HG03066 (cell line): Measurements from ENCODE around the gene JSRP1.

Experiments
- ATAC-seq: cut with Tn5 transposase; IDR thresholded peaks from one replicate; pipeline ENCODE4 v1.9.1; 2021; ENCODE audit warnings: low read depth; ENCODE audit not compliant: unreplicated experiment

Gene JSRP1

DNA sequence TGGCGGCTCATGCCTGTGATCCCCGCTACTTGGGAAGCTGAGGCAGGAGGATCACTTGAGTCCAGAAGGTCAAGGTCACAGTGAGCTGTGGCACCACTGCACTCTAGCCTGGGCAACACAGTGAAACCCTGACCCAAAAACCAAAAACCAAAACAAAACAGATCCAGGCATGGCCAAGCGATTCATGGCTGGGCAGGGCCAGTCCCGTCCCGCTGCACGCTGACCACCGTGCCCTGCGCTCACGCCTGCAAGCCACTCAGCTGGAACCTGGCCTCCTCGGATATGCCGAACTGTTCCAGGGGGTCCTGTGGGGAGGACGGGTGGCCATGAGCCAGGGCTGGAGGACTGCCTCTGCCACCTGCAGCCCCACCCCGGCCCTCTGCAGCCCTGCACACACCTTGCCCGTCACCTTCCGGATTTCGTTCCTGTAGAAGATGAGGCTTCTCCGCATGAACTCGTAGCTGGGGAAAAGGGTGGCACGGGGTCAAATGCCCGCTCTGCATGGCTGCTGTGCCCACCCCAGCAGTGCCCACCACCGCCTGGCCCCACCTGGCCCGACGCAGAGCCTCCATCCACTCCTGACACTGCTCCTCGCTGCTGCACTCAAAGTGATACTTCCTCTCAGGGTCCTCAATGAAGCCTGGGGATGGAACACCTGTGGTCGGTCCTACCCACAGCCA, 22.5 kb downstream of the JSRP1 start:
- no peak for ATAC-seq

DNA sequence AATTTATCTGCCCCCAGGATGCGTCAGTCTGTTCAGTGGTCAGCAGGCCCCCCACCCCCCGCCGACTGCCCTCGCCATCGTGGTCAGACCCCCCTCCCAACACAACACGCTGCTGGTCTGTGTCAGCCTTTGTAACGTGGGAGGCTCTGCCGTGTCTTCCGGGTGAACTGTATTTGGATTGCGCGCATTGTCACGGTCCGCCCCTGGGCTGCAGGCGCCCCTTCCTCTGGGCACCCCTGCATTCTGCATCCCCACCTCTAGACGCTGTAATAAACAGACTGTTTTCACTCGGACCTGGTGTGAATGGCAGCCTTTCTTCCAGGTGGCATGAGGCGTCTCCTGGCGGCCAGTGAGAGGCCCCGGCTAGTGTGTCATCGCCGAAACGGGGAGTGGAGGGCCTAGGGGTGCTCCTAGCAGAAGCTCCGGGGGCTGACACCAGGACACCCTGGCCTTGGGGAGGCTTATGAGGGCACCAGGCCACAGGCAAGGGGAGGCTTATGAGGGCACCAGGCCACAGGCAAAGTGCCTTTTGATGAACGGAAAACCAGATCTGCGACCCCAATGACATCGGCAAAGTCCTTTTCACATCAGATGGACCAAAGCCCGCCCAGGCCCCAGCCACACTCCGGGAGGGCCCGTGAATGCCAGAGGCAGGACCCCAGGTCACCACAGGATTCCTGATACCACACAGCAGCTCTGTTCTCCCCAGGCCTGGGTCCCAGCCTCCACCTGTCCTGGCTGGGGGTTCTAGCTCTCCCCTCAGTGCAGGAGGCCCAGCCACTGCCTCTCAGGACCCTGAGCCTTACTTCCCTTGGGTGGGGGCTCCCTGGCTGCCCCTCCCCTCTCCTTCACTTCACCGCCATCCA, 23.7 kb downstream of the JSRP1 start:
- no peak for ATAC-seq

DNA sequence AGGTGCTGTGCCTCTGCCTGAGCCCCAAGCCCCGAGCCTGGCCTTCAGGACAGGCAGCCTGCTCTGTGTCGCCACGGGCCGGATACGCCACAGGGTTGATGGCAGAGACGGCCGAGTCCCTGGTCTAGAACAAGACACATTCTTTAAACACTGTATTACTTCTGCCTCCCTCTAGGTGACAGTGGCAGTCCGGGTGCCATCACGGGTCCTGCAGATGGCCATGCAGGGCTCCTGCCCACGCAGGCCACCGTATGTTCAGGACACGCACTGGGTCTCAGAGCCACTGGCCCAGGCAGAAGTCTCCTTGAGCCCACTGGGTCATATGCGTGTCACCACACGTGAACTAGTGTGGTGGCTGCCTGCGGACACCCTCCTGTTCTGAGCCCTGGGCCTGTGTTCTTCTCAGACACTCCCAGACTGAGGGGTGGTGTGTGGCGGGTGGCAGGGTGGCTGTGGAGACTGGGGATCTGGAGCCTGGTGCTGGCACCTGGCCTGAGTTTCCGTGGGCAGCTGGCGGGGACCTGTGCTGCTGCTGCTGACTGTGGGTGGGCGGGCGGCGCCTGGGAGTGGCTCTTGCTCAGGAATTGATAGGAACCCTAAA, 24.5 kb downstream of the JSRP1 start:
- ATAC-seq: no peak

DNA sequence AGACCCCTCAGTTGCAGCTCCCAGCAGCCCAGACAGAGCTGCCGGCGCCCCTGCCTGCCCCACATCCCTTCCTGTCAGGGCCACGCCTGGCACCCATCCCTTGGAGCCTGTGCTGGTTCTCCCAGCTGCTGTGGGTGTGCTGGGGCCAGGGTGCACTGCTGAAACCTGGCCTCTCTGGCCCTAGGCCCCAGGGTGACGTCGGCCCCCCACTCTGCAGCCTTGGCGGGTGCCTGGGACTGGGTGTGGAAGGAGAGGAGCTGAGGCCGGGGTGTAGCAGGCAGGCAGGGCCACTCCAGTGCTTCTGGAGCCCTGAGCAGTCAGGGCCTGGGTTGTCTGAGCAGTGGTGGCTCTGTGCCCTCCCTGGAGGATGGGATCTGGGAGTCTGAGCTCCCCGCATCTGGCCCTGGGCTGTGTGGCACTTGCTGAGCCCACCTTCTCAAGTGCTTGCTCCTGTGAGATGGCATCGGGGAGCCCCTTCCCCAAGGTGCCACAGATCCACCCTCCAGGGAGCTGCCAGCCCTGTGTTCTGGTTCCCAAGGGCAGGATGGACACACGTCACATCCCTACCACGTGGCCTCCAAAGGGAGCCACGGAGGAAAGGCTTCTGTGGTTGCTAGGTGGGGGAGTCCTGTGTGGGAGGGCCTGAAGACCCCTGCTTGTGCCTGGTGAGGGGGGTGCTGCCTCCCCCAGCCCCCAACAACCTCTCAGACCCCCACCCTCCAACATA, 25.2 kb downstream of the JSRP1 start:
- ATAC-seq: no peak

DNA sequence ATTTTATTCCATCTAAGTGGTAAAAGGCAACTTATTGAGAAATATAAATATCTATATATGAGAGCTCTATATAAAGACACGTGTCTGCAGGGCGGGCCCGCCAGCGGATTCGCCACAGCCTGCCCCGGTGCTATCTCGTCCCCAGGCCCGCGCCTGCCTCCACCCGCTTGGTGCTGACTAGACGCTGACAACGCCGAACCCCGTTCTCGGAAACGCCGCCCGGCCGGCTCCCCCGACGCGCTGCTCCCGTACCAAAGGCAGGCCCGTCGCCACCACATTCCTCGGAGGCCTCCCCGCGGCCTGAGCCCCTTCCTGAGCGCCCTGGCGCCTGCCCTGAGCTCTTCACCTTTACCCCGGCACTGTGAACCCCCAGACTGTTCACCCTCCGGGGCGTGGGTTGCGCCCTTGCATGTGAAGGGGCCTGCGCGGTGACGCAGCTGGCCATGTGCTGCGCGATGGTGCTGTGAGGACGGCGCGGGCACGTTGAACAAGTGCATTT, 26.1 kb downstream of the JSRP1 start:
- no peak for ATAC-seq

DNA sequence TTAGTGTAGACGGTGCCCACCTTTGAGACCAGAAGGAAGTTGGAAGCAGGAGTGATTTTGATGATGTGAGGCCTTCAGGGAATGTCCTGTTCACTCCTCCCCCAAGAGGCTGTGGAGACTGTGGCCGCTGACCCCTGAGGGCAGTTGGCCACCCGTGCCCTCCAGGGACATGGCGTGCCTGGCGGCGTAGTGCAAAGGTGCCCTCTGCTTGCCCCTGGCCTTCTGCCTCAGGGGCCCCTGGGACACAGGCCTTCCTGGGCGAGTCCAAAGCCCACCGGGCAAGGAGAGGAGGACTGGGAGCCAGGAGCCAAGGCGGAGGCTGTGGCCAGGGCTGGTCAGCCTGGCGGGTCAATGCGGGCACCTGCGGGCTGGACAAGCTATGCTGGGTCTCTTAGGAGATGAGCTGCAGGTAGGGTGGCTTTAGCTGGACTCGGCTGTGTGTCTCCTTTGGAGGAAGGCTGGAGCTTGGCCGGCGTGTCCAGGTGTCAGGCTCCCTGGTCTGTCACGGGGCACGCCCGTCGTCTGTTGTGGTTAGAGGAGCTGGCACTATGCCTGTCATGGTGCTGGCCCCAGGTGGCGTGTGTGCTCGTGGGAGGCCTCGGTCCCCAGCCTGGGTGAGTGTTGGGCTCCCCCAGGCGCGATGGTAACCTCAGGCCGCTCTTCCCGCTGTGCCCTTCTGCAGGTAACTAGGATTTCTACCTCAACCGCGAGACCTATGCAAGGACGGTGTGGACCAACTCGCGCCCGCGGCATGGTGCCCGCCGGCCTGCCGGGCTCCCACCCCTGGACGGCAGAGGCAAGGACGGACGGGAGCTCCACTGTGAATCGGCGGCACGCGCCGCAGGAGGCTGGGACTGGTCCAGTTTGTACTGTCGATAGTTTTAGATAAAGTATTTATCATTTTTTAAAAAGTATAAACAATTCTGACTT, 26.8 kb downstream of the JSRP1 start:
- no peak for ATAC-seq

DNA sequence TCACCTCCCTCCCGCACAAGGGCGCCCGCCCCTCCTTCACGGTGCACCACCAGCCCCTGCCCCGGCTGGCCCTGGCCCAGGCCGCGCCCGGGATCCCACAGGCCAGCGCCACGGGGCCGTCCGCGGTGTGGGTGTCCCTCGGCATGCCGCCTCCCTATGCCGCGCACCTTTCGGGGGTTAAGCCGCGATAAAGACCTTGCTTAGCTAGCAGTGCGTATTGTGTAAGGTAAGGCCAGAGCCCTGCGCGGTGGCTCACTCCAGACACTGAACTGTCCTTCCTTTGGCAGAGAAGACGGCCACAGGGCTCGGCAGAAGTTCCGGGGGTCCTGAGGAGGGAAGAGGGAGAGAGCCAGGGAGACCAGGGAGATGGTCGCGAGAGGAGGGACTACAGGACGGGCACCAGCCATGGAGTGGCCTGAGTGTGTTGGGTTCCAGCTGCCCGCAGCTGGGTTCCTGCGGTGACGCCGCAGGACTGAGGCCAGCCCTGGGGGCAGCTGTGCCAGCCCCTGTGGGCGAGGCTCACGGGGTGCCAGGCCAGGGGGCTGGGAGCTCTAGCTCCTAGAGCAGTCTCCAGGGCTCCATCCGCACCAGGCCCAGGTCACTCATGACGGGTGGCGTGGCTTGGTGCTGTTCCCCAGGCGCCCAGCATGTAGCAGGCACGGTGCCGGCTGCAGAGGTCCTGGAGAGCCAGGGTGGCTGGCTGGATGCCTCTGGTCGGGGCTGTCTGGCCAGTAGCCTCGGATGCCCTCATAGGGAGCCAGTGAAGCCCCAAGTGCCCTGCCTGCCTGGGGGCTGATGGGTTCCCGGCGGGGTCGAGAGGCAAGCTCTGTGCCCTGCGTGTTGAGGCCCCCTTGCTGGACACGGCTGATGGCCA, 27.8 kb downstream of the JSRP1 start:
- no peak for ATAC-seq

DNA sequence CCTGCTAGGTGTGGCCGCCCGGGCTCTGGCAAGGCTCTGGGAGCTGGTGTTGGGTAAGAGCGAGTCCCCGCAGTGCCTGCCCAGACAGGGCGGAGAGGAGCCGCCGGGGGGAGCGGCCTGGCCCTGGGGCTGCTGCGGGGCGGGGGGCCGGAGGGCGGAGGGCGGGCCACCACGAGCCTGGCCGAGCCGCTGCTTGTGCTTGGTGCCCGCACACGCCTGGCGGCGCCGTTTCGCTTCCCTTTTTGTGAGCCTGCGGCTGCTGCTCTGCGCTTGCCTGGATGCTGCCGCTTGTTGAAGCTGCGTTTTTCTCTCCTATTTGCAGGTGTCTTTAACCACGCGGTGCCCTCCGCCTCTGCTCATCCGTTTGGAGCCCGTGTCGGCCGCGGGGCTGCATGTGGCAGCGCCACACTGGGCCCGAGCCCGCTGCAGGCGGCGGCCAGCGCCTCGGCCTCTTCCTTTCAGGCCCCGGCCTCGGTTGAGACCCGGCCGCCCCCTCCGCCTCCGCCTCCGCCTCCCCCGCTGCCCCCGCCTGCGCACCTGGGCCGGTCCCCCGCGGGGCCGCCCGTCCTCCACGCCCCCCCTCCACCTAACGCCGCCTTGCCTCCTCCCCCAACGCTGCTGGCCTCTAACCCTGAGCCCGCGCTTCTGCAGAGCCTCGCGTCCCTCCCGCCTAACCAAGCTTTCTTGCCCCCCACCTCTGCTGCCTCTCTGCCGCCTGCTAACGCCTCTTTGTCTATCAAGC, 28.6 kb downstream of the JSRP1 start:
- no peak for ATAC-seq

DNA sequence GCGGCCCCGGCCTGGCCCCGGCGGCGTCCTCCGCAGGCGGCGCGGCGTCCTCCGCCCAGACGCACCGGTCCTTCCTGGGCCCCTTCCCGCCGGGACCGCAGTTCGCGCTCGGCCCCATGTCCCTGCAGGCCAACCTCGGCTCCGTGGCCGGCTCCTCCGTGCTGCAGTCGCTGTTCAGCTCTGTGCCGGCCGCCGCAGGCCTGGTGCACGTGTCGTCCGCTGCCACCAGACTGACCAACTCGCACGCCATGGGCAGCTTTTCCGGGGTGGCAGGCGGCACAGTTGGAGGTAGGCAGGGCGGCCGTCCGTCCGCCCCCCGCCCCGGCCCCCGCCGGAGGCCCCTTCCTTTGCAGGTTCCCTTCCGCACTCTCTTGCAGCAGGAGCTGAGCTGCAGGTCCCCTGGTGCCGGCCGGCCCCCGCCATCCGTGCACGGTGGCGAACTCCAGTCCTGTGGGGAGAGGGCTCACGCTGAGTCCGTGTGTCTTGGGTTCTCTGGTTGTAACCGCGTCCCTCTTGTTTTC, 29.3 kb downstream of the JSRP1 start:
- no peak for ATAC-seq

DNA sequence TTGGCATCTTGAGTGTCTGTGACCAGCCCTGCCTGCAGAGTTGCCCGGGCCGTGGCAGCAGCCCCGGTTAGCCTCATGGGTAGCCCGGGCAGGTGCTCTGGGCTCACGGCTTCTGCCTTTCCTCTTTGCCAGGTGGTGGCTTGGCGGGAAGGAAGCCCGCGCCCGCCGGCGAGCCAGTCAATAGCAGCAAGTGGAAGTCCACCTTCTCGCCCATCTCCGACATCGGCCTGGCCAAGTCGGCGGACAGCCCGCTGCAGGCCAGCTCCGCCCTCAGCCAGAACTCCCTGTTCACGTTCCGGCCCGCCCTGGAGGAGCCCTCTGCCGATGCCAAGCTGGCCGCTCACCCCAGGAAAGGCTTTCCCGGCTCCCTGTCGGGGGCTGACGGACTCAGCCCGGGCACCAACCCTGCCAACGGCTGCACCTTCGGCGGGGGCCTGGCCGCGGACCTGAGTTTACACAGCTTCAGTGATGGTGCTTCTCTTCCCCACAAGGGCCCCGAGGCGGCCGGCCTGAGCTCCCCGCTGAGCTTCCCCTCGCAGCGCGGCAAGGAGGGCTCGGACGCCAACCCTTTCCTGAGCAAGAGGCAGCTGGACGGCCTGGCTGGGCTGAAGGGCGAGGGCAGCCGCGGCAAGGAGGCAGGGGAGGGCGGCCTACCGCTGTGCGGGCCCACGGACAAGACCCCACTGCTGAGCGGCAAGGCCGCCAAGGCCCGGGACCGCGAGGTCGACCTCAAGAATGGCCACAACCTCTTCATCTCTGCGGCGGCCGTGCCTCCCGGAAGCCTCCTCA, 30.0 kb downstream of the JSRP1 start:
- no peak for ATAC-seq

DNA sequence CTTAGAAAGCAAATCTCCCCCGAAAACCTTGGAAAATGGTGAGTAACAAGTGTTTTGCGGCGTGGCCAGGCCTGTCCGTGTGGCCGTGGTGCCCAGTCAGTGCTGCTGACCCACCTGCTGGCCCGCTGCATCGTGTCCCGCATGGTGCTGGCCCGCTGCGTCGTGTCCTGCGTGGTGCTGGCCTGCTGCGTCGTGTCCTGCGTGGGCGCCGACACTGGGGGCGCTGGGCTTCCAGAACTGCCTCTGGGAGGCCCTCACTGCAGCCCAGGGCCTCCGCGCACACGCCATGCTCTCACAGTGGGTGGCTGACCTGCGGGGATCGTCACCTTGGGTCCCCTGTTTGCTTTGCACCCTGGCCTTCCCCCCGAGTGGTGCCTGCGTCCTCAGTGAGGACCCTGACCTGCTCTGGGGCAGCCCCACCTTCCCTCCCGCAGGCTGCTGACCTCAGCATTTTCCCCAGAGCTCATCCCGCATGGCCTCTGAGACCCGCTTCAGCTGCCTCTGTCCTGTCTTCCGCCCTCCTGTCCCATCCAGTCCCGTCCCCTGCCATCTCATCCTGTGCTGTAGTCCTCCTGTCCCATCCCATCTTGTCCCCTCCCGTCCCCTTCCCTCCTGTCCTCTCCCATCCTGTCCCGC, 30.7 kb downstream of the JSRP1 start:
- ATAC-seq: no peak

DNA sequence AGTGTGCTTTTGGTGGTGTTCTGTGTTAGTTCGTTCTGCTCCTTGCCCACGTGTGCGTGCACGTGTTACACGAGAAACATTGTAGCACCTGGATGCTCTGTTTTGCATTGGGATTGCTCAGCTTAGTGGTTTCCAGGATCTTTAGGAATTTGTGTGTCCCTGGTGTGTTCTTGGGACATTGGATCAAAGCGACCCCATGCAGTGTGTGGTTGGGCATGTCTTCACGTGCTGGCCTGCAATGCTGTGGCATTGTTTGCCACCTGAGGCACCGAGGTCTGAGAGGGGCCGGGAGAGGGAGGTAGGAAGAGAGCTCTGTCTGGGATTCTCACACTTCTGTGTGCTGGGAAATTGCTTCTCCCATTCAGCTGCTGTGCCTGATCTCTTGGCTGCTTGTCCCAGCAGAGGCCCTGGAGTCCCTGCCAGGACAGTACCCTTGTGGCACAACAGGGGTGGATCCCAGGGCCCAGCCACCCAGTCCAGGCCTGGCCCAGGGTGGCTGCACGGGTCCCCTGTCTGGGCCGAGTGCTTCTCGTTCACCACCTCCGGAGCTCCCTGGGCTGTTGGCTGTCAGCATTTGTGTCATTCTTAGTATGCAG, 31.4 kb downstream of the JSRP1 start:
- no peak for ATAC-seq

DNA sequence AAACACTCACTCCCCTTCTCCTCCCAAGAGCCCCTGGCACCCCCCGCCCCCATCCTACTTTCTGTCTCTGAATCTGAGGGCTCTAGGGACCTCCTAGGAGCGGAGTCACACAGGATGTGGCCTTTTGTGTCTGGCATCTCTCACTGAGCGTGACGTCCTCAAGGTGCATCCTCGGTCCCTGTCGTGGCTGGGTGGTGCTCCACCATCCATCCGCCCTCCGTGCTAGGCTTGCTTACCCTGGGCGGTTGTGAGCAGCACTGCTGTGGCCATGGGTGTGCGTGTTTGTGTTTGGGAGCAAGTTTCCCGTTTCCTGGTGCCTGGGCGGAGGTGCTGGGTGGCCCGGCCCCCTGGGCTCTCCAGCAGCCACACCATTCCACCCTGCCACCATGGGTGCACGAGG, 32.3 kb downstream of the JSRP1 start:
- ATAC-seq: no peak

DNA sequence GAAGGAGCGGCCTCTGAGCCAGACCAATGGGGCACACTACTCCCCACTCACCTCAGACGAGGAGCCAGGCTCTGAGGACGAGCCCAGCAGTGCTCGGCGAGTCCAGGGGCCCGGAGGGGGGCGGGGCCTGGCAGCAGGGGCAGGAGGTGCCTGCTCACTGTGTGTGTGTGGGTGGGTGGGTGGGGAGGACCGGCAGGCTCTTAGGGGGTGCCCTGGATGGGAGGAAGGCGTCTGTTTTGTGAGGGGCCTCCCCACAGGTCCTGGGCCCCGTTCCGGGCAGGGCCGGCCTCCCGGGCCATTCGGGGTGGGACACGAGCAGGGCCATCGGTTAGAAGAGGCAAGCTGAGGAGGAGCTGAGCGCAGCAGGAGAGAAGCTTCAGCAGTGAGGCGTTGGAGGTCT, 32.8 kb downstream of the JSRP1 start:
- ATAC-seq: no peak

DNA sequence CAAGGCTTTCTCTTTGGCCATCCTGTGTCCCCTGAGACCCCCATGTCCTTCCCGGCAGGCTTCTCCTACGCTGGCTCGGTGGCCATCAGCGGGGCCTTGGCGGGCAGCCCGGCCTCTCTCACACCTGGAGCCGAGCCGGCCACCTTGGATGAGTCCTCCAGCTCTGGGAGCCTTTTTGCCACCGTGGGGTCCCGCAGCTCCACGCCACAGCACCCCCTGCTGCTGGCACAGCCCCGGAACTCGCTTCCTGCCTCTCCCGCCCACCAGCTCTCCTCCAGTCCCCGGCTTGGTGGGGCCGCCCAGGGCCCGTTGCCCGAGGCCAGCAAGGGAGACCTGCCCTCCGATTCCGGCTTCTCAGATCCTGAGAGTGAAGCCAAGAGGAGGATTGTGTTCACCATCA, 34.3 kb downstream of the JSRP1 start:
- ATAC-seq: no peak

DNA sequence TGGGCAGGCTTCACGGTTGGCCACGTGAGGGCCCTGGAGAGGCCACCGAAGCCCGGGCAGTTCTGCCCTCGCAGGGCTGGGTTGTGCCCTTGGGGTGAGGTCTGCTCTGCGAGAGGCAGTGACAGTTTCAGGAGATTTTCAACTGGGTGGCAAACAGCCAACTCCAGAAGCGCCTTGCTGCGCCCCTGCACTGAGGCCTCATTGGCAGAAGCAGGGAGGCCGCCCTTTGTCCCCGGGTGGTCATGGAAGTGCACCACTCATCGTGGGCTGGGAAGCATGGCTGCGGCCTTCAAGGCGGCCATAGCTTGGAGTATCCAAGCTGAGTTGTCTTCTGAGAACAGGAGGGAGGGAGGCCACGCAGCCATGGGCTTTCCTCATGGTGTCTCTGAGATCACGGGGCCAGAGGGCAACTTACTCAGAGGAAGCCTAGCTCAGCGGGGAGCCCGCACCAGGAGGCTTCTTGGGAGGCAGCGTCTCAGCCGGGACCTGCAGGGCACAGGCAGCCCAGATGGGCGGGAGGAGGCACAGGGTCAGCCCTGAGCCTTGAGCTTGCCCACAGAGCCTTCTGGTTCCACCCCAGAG, 34.9 kb downstream of the JSRP1 start:
- no peak for ATAC-seq
